ENCODE results near the gene PROK1.

Gene PROK1

DNA sequence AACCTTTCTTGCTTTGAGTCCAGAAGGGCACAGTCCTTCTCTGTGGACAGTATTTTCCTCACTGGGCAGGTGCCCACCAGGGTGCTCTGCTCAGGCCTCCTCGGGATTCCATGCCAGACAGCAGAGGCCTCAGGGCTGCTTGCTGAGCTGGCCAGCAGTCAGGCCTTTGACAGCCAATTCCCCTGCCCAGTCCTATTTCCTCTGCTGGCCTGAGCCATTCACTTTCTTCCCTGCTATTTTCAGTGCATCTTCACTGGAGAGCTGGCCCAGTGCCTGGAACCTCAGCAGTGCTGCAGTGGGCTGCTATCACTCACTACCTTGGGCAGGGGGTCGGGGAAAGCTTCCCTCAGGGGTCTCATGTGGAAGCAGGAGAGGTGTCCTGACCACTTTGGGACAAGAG, 34.8 kb downstream of the PROK1 start:
- H3K4me3 ChIP-seq (ENCODE audit: low read length) = no peak overlapping the region
- TF ChIP-seq CTCF (IDR thresholded peaks at IDR 0.05; ENCODE audit: insufficient read depth, low read depth, low read length, missing control alignments) = no peak
- no peak for DNase-seq (ENCODE audit: low read depth)

DNA sequence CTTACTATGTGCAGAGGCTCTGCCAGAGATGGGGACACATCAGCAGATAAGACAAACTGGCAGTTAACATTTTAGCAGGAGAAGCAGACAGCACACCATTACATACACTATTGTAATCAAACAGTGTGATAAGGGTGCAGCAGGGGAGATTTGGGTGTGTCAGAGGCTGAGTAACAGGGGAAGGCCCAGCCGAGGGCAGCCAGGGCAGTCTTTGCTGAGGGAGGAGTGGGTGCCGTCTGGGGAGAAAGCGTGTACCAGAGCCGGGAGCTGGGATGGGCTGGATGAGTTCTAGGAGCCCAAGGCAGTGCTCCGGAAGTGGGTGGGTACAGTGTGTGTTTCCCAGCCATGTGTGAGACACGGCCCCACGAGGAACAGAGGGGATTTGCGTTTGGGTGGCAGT, 36.8 kb downstream of the PROK1 start:
- DNase-seq (ENCODE audit: low read depth) = peak; percentile 53
- TF ChIP-seq CTCF (IDR thresholded peaks at IDR 0.05; ENCODE audit: insufficient read depth, low read depth, low read length, missing control alignments) = no peak
- H3K4me3 ChIP-seq (ENCODE audit: low read length) = no peak overlapping the region

- no peak overlapping the region for H3K4me3 ChIP-seq (ENCODE audit: low read length)
- no peak for DNase-seq (ENCODE audit: low read depth)
- TF ChIP-seq CTCF (IDR thresholded peaks at IDR 0.05; ENCODE audit: insufficient read depth, low read depth, low read length, missing control alignments) = no peak
Observed at GRCh38 chr1:110488161-110488560, 37.2 kb downstream of the PROK1 start.

GRCh38 chr1:110488867-110489266, 37.9 kb downstream of the PROK1 start:
- DNase-seq (ENCODE audit: low read depth) = no peak
- no peak overlapping the region for H3K4me3 ChIP-seq (ENCODE audit: low read length)
- no peak for TF ChIP-seq CTCF (IDR thresholded peaks at IDR 0.05; ENCODE audit: insufficient read depth, low read depth, low read length, missing control alignments)

DNA sequence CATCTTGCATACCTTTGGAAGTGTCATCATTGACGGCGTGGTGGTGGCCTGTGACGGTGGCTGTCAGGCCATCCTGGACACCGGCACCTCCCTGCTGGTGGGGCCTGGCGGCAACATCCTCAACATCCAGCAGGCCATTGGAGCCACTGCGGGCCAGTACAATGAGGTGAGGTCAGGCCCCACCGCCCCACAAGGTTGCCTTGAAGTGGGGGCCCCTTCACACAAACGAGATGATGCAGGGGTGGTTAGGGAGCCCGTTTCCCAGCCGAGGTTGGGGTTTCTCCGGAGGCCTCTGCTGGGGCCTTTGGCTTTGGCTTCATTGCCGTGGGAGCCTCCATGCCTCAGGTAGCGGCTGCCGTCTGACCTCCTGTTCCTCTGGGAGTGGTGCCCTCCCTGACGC, 38.5 kb downstream of the PROK1 start:
- no peak overlapping the region for H3K4me3 ChIP-seq (ENCODE audit: low read length)
- TF ChIP-seq CTCF (IDR thresholded peaks at IDR 0.05; ENCODE audit: insufficient read depth, low read depth, low read length, missing control alignments) = no peak
- DNase-seq (ENCODE audit: low read depth) = no peak

GRCh38 chr1:110489973-110490542, 39.1 kb downstream of the PROK1 start:
- DNase-seq (ENCODE audit: low read depth) = no peak
- no peak for TF ChIP-seq CTCF (IDR thresholded peaks at IDR 0.05; ENCODE audit: insufficient read depth, low read depth, low read length, missing control alignments)
- H3K4me3 ChIP-seq (ENCODE audit: low read length) = no peak overlapping the region

GRCh38 chr1:110490791-110491451, 40.0 kb downstream of the PROK1 start:
- H3K4me3 ChIP-seq (ENCODE audit: low read length) = no peak overlapping the region
- no peak for DNase-seq (ENCODE audit: low read depth)
- no peak for TF ChIP-seq CTCF (IDR thresholded peaks at IDR 0.05; ENCODE audit: insufficient read depth, low read depth, low read length, missing control alignments)

Measured in epithelial cell of esophagus (primary cell).